PC-3 (cell line): Measurements from ENCODE around the gene MPC1.

ENCODE experiments used
- CTCF ChIP-seq: fragments of 300-600 bp; sonication (generic); conservative IDR thresholded peaks from 2 replicates; pipeline ENCODE4 v1.5.1; 2017; ENCODE audit warnings: antibody characterized with exemption, low read depth, mild to moderate bottlenecking, low read length
- EZH2 ChIP-seq: fragments of 300-600 bp; sonication (generic); IDR thresholded peaks from one replicate; pipeline ENCODE4 v1.6.1; 2017; ENCODE audit warnings: antibody characterized with exemption, mild to moderate bottlenecking, low read length; ENCODE audit not compliant: unreplicated experiment

GRCh38 chr6:166413491-166413951 lies 30.8 kb upstream of the MPC1 start:
- TF ChIP-seq CTCF (no peak), EZH2 (no peak)
